Nephron (organoid): ENCODE data around the gene TCF25.
"Not testable (repeated sequence)": the region's sequence is repeated elsewhere in the genome, so short reads cannot be mapped to it uniquely, and the experiment has no call there.

ENCODE experiments used
- H3K27ac Mint-ChIP-seq, 3 experiments: 2 replicates each; pipeline ENCODE4 v1.8.0; 2020; ENCODE audit warnings: mixed read lengths in 3 of 3, mild to moderate bottlenecking in 2 of 3, moderate library complexity in 1 of 3
- H3K27me3 Mint-ChIP-seq: 2 replicates; pipeline ENCODE4 v1.8.0; 2021; ENCODE audit warnings: low read depth, mild to moderate bottlenecking, moderate library complexity, mixed read lengths
- H3K36me3 Mint-ChIP-seq: 2 replicates; pipeline ENCODE4 v1.8.0; 2020; ENCODE audit warnings: low read depth, mixed read lengths
- H3K4me1 Mint-ChIP-seq: 2 replicates; pipeline ENCODE4 v1.8.0; 2020; ENCODE audit warnings: mixed read lengths
- H3K4me3 Mint-ChIP-seq, 3 experiments: 2 replicates each; pipeline ENCODE4 v1.8.0; 2020; ENCODE audit warnings: mild to moderate bottlenecking in 3 of 3, mixed read lengths in 3 of 3, moderate library complexity in 2 of 3
- H3K9me3 Mint-ChIP-seq: 2 replicates; pipeline ENCODE4 v1.8.0; 2020; ENCODE audit warnings: mixed read lengths
- CTCF ChIP-seq, 3 experiments: fragments of 200-600 bp; sonication (generic); IDR thresholded peaks; one replicate each; pipeline ENCODE4 v1.5.0; 2021; ENCODE audit warnings: antibody characterized with exemption in 3 of 3; ENCODE audit not compliant: unreplicated experiment in 3 of 3

TCF25 gene

DNA sequence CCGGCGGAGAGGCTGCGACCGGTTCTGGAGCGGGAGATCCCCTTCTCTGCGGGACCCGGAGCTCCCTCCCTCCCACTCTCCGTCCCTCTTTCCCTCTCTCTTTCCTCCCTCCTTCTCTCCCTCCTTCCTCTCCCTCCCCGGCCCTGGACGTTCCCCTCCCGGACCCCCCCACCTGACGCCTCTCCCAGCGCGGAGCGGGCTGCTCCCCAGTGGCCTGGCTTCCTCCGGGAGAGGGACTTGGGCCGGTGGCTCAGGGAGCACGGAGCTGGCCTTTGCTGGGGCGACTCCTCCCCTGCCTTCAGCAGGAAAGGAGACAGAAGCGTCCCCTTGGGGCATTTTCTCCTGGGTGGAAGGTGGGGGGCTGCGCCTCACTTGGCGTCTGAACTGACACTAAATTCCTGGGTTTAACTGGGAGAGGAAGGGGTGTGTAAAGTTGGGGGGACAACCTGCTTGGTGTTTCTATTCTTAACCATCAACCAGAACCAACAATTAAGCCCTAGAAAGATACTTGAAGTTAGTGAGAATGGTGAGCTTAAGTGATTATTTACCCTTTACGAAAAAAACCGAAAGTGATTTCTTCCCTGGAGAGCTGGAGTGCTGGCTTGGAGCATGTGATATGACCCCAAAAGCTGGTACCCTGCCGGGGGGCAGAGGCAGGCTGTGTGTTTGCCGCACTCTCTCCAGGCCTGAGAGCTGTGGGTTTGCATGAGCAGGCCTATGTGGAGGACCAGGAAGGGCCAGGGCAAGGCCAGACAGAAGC is 44.3 kb upstream of the TCF25 start:
- Mint-ChIP-seq H3K4me1 (peaks cover 5% of the 10 kb centered on the region), H3K27ac (no peak overlapping the region), H3K4me3 (peak overlapping the region; percentile 76 to 85 (median 85)), H3K27me3 (peaks cover 30% of the 10 kb centered on the region), H3K36me3 (no peaks in the 10 kb centered on the region), H3K9me3 (no peaks in the 10 kb centered on the region)
- TF ChIP-seq CTCF (IDR thresholded peaks at IDR 0.05; ENCODE audit: unreplicated experiment in 3 of 3): no peak

GRCh38 chr16:89829630-89830437 is 43.6 kb upstream of the TCF25 start:
- no peak for TF ChIP-seq CTCF (IDR thresholded peaks at IDR 0.05; ENCODE audit: unreplicated experiment in 3 of 3)
- Mint-ChIP-seq H3K4me3 (peak overlapping the region; percentile 66 to 80 (median 75)), H3K27me3 (peaks cover 30% of the 10 kb centered on the region), H3K36me3 (peaks cover 2% of the 10 kb centered on the region), H3K27ac (no peak overlapping the region), H3K4me1 (peaks cover 5% of the 10 kb centered on the region), H3K9me3 (no peaks in the 10 kb centered on the region)

DNA sequence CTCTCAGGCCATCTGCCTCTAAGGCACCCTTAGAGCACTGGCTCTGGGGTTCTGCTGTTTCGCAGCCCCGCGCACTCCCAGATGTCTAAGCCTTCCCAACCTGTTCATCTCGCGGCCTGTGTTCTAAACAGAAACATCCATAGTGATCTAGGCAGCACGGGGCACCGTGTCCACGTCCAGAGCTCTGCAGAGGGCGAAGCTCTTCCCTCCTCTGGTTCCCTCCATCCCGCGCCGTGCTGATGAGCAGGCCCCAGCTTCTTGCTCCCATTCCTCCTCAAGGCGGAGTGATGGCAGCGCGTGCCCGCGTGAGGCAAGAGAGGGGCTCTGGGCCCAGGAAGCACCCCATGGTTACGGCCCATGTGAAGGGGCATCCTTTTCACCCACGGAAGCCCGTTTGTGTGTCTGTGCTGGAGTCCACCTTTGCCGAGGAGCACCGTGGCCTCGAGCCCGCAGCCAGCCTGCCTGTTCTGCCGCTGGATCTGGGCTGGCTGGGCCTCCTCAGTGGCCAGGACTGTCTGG is 41.5 kb upstream of the TCF25 start:
- Mint-ChIP-seq H3K4me1 (peaks cover 5% of the 10 kb centered on the region), H3K4me3 (no peak overlapping the region), H3K27me3 (peaks cover 21% of the 10 kb centered on the region), H3K27ac (no peak overlapping the region), H3K36me3 (peaks cover 4% of the 10 kb centered on the region), H3K9me3 (no peaks in the 10 kb centered on the region)
- no peak for TF ChIP-seq CTCF (IDR thresholded peaks at IDR 0.05; ENCODE audit: unreplicated experiment in 3 of 3)

GRCh38 chr16:89833664-89834363 is 39.6 kb upstream of the TCF25 start:
- H3K36me3 Mint-ChIP-seq, H3K27ac Mint-ChIP-seq, H3K4me3 Mint-ChIP-seq, H3K4me1 Mint-ChIP-seq, H3K9me3 Mint-ChIP-seq: not testable (repeated sequence)
- peaks cover 16% of the 10 kb centered on the region for H3K27me3 Mint-ChIP-seq

GRCh38 chr16:89834813-89835363 is 38.5 kb upstream of the TCF25 start:
- not testable (repeated sequence) for H3K4me3 Mint-ChIP-seq, H3K9me3 Mint-ChIP-seq, H3K27ac Mint-ChIP-seq, H3K4me1 Mint-ChIP-seq, H3K36me3 Mint-ChIP-seq
- H3K27me3 Mint-ChIP-seq: peaks cover 17% of the 10 kb centered on the region

DNA sequence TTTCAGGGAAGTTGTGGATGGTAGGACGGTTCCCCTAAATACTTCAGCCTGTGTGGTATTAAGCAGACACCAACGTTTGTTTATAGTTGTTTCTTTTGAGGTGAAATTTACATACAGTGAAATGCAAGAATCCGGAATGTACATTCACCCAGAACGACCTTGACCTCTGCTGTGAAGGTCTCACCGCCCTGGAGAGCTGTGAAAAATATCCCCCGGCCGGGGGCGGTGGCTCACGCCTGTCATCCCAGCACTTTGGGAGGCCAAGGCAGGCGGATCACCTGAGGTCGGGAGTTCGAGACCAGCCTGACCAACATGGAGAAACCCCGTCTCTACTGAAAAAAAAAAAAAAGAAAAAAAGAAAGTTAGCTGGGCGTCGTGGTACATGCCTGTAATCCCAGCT is 36.9 kb upstream of the TCF25 start:
- H3K27me3 Mint-ChIP-seq: peaks cover 11% of the 10 kb centered on the region
- not testable (repeated sequence) for H3K9me3 Mint-ChIP-seq, H3K4me3 Mint-ChIP-seq, H3K4me1 Mint-ChIP-seq, H3K27ac Mint-ChIP-seq, H3K36me3 Mint-ChIP-seq

DNA sequence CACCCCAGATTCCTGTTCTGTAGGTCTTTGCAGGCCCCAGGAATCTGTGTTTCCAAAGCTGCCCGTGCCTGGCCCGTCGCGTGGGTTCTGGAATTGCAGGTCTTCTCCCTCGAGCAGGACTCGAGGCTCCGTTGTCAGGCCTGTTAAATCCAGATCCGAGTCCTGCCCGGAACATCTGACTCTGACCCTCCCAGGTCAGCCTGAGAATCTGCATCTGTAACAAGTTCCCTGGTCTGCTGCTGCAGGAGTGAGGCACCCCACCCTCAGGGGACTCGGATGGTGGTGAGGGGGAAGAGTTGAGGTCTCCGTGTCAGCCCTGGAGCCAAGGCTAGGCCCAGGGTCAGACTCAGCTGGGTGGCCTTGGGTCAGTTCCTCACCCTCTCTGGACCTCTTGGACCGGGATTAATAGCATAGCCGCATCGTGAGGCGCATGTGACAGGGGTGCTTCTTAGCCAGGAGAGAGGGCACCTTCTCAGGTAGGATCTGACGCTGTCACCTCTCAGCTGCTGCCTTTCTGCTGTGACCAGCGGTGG is 36.3 kb upstream of the TCF25 start:
- Mint-ChIP-seq H3K27me3 (peaks cover 7% of the 10 kb centered on the region), H3K27ac (no peak overlapping the region), H3K9me3 (no peaks in the 10 kb centered on the region), H3K36me3 (peaks cover 4% of the 10 kb centered on the region), H3K4me1 (no peaks in the 10 kb centered on the region), H3K4me3 (no peak overlapping the region)
- TF ChIP-seq CTCF (IDR thresholded peaks at IDR 0.05; ENCODE audit: unreplicated experiment in 3 of 3): no peak
